ENCODE data around the gene MCAT. TPM values are rescaled to one million over a fixed set of nuclear protein-coding genes. Genes with fewer than 3 reads are reported as not detected.

Gene MCAT
- total and polyA plus RNA-seq, 2 of the 4 experiments (the other 2 are of a cell fraction) = 7.3 to 19.7 TPM

GRCh38 chr22:43173976-43174720, 30.9 kb upstream of the MCAT start:
- DNase-seq = no peak
- no peak overlapping the region for H2AK9ac ChIP-seq (replicated peaks; ENCODE audit: low read depth, low read length, poor library complexity)
- H3K27me3 ChIP-seq (ENCODE audit: control insufficient read depth, insufficient read depth, low read length) = no peaks in the 10 kb centered on the region
- no peak overlapping the region for H2BK5ac ChIP-seq (ENCODE audit: low read depth, low read length, poor library complexity, severe bottlenecking)
- no peak overlapping the region for H3K27ac ChIP-seq (ENCODE audit: insufficient read depth, low read length)
- BruUV-seq (replicated peaks) = no TSS peak
- no peak overlapping the region for H4K91ac ChIP-seq (ENCODE audit: insufficient read depth, low read depth, low read length)
- no peak overlapping the region for H3K14ac ChIP-seq (replicated peaks; ENCODE audit: low read depth, low read length)
- no peak overlapping the region for H4K8ac ChIP-seq (ENCODE audit: low read depth in 2 of 2, low read length in 2 of 2)
- H3K79me1 ChIP-seq (ENCODE audit: low read depth in 1 of 2, low read length in 2 of 2) = no peaks in the 10 kb centered on the region
- no peak overlapping the region for H2BK20ac ChIP-seq (ENCODE audit: low read depth, low read length)
- H2BK120ac ChIP-seq (ENCODE audit: low read depth, low read length) = no peak overlapping the region
- TF ChIP-seq CTCF (conservative IDR thresholded peaks at IDR 0.05; ENCODE audit: low read depth, low read length) = no peak
- no peak for TF ChIP-seq NFE2L2 (IDR thresholded peaks at IDR 0.05; ENCODE audit: low read depth, low read length)
- no peak for TF ChIP-seq CEBPB (IDR thresholded peaks at IDR 0.05; ENCODE audit: low read depth, low read length)
- no peak for TF ChIP-seq SMC3 (IDR thresholded peaks at IDR 0.05; ENCODE audit: low read depth, low read length)
- TF ChIP-seq RAD21 (IDR thresholded peaks at IDR 0.05; ENCODE audit: low read length) = no peak
- TF ChIP-seq, protein P1, sequence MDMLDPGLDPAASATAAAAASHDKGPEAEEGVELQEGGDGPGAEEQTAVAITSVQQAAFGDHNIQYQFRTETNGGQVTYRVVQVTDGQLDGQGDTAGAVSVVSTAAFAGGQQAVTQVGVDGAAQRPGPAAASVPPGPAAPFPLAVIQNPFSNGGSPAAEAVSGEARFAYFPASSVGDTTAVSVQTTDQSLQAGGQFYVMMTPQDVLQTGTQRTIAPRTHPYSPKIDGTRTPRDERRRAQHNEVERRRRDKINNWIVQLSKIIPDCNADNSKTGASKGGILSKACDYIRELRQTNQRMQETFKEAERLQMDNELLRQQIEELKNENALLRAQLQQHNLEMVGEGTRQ (IDR thresholded peaks at IDR 0.05; ENCODE audit: low read depth, low read length) = no peak
- TF ChIP-seq MAFK (IDR thresholded peaks at IDR 0.05; ENCODE audit: low read depth, low read length) = no peak
- no peak for TF ChIP-seq MAZ (IDR thresholded peaks at IDR 0.05; ENCODE audit: borderline replicate concordance, low read depth, low read length)
- TF ChIP-seq POLR2A (IDR thresholded peaks at IDR 0.05; ENCODE audit: low read depth, low read length) = no peak
- no peak for TF ChIP-seq CHD1 (IDR thresholded peaks at IDR 0.05; ENCODE audit: low read depth, low read length)
- TF ChIP-seq MXI1 (IDR thresholded peaks at IDR 0.05; ENCODE audit: borderline replicate concordance, low read depth, low read length) = no peak
- no peak for TF ChIP-seq FOS (IDR thresholded peaks at IDR 0.05; ENCODE audit: low read depth, low read length)
- no peak for TF ChIP-seq BHLHE40 (IDR thresholded peaks at IDR 0.05; ENCODE audit: low read depth, low read length)
- no peak for TF ChIP-seq RCOR1 (IDR thresholded peaks at IDR 0.05; ENCODE audit: insufficient replicate concordance, low read length)
- no peak for TF ChIP-seq RFX5 (IDR thresholded peaks at IDR 0.05; ENCODE audit: low read depth, low read length)
- TF ChIP-seq, protein P2, sequence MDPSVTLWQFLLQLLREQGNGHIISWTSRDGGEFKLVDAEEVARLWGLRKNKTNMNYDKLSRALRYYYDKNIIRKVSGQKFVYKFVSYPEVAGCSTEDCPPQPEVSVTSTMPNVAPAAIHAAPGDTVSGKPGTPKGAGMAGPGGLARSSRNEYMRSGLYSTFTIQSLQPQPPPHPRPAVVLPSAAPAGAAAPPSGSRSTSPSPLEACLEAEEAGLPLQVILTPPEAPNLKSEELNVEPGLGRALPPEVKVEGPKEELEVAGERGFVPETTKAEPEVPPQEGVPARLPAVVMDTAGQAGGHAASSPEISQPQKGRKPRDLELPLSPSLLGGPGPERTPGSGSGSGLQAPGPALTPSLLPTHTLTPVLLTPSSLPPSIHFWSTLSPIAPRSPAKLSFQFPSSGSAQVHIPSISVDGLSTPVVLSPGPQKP (IDR thresholded peaks at IDR 0.05; ENCODE audit: borderline replicate concordance, low read depth, low read length) = no peak
- in situ Hi-C loops (cut with MboI; ENCODE audit: low sequenced_read_pairs) (no loop called here), dilution Hi-C loops (cut with HindIII; ENCODE audit: low sequenced_read_pairs, unreplicated experiment) (no loop called here), intact Hi-C loops (cut with micrococcal nuclease) (no loop called here)
- POLR2A ChIA-PET (ENCODE audit: unreplicated experiment) = no interaction called here
- no peak overlapping the region for H4K5ac ChIP-seq (ENCODE audit: low read depth, low read length)
- H3K18ac ChIP-seq (ENCODE audit: low read depth, low read length) = no peak overlapping the region
- peaks cover 49% of the 10 kb centered on the region for H3K36me3 ChIP-seq (ENCODE audit: control insufficient read depth, insufficient read depth, low read length)
- H2BK15ac ChIP-seq (ENCODE audit: low read depth, low read length) = no peak overlapping the region
- no peaks in the 10 kb centered on the region; the same call in 1 of the 2 replicates for H3K9me1 ChIP-seq (ENCODE audit: insufficient read depth, low read length)
- no peaks in the 10 kb centered on the region for H3K9me3 ChIP-seq (ENCODE audit: control insufficient read depth, insufficient read depth, low read length)
- no peak for ATAC-seq (ENCODE audit: low read depth)
- H2AFZ ChIP-seq (replicated peaks; ENCODE audit: low read length, poor library complexity) = no peak overlapping the region
- WGBS, 2 experiments (ENCODE audit: extremely low coverage in 2 of 2, insufficient read length in 1 of 2) = 97% methylated on average over 17 of the region's 39 CpGs; no CpG with 5 or more reads in 1 of the 2 experiments
- no peak overlapping the region for H3K23ac ChIP-seq (ENCODE audit: low read depth, low read length)
- no peak overlapping the region for H3K56ac ChIP-seq (ENCODE audit: extremely low read depth, insufficient read depth, low read length)
- no peak overlapping the region for H3K9ac ChIP-seq (ENCODE audit: low read depth, low read length)
- no peaks in the 10 kb centered on the region; the same call in 1 of the 2 replicates for H4K20me1 ChIP-seq (ENCODE audit: insufficient read depth, low read length)
- no peak overlapping the region for H3K4me3 ChIP-seq (ENCODE audit: insufficient read depth, low read depth, low read length)
- CTCF ChIA-PET = no interaction called here
- H3K4me1 ChIP-seq (ENCODE audit: control insufficient read depth, insufficient read depth, low read length) = no peaks in the 10 kb centered on the region
- no peak overlapping the region for H3K4me2 ChIP-seq (ENCODE audit: low read depth, low read length)
- H3K4ac ChIP-seq (ENCODE audit: low read depth, low read length) = no peak overlapping the region
- no peak overlapping the region for H2AK5ac ChIP-seq (ENCODE audit: low read depth, low read length)

Measured in IMR-90 (cell line).